HuH-7 (cell line): Measurements from ENCODE around the gene LHFPL6.

Source experiments
- DNase-seq: peaks from one replicate; pipeline ENCODE4 v3.0.0; 2011; ENCODE audit warnings: low spot score

LHFPL6 gene

GRCh38 chr13:39379667-39380655 lies 223.0 kb downstream of the LHFPL6 start:
- no peak for DNase-seq

- no peak for DNase-seq
These were observed 223.9 kb downstream of the LHFPL6 start for GRCh38 chr13:39379118-39379517.

- DNase-seq, result no peak
These were observed 224.7 kb downstream of the LHFPL6 start for GRCh38 chr13:39378306-39378705.

- no peak for DNase-seq
These were observed 225.3 kb downstream of the LHFPL6 start for GRCh38 chr13:39377699-39378098.

- no peak for DNase-seq
These were observed 226.9 kb downstream of the LHFPL6 start for GRCh38 chr13:39376076-39376475.

GRCh38 chr13:39375601-39376000 lies 227.4 kb downstream of the LHFPL6 start:
- no peak for DNase-seq

GRCh38 chr13:39374741-39375189 lies 228.2 kb downstream of the LHFPL6 start:
- no peak for DNase-seq

GRCh38 chr13:39373145-39373544 lies 229.8 kb downstream of the LHFPL6 start:
- no peak for DNase-seq

GRCh38 chr13:39371706-39372105 lies 231.3 kb downstream of the LHFPL6 start:
- no peak for DNase-seq

- no peak for DNase-seq
These were observed 232.4 kb downstream of the LHFPL6 start for GRCh38 chr13:39370554-39370953.

GRCh38 chr13:39370048-39370447 lies 232.9 kb downstream of the LHFPL6 start:
- no peak for DNase-seq

- DNase-seq, result no peak
These were observed 233.7 kb downstream of the LHFPL6 start for GRCh38 chr13:39369161-39369890.

- no peak for DNase-seq
These were observed 237.1 kb downstream of the LHFPL6 start for GRCh38 chr13:39365879-39366278.

- no peak for DNase-seq
These were observed 238.0 kb downstream of the LHFPL6 start for GRCh38 chr13:39364947-39365468.

GRCh38 chr13:39363382-39363772 lies 239.6 kb downstream of the LHFPL6 start:
- DNase-seq, result no peak

GRCh38 chr13:39362652-39363381 lies 240.2 kb downstream of the LHFPL6 start:
- no peak for DNase-seq

- no peak for DNase-seq
These were observed 249.0 kb downstream of the LHFPL6 start for GRCh38 chr13:39353988-39354387.

- DNase-seq, result no peak
These were observed 252.5 kb downstream of the LHFPL6 start for GRCh38 chr13:39350461-39350881.

GRCh38 chr13:39349391-39349960 lies 253.5 kb downstream of the LHFPL6 start:
- DNase-seq, result no peak

- DNase-seq, result no peak
These were observed 254.8 kb downstream of the LHFPL6 start for GRCh38 chr13:39347926-39348901.
